Naive B cell (primary cell): Measurements from ENCODE around the gene TECPR1. TPM values are rescaled to one million over a fixed set of nuclear protein-coding genes. Genes with fewer than 3 reads are reported as not detected.

ENCODE experiments used
- ATAC-seq, 2 donors: fragments of 150-1000 bp; cut with Tn5 transposase; 2 replicates each; pipeline ENCODE4 v1.10.0; 2021; ENCODE audit warnings: low read depth in 2 of 2, mild to moderate bottlenecking in 2 of 2, moderate library complexity in 2 of 2
- DNase-seq: peaks from one replicate; pipeline ENCODE4 v3.0.0; 2022
- H3K27ac Mint-ChIP-seq, 6 donors: one replicate each; pipeline ENCODE4 v1.8.0; 2020 to 2022; ENCODE audit warnings: mild to moderate bottlenecking in 6 of 6, mixed read lengths in 6 of 6, moderate library complexity in 5 of 6, inconsistent platforms in 2 of 6
- H3K27me3 Mint-ChIP-seq, 3 donors: one replicate each; pipeline ENCODE4 v1.8.0; 2021 to 2022; ENCODE audit warnings: mixed read lengths in 3 of 3, mild to moderate bottlenecking in 1 of 3
- H3K36me3 Mint-ChIP-seq, 2 donors: one replicate each; pipeline ENCODE4 v1.8.0; 2020 to 2022; ENCODE audit warnings: mixed read lengths in 2 of 2, inconsistent platforms in 1 of 2, mild to moderate bottlenecking in 1 of 2
- H3K4me1 Mint-ChIP-seq, 3 donors: one replicate each; pipeline ENCODE4 v1.8.0; 2020 to 2022; ENCODE audit warnings: mixed read lengths in 3 of 3, inconsistent platforms in 1 of 3, mild to moderate bottlenecking in 1 of 3, moderate library complexity in 1 of 3
- H3K4me3 Mint-ChIP-seq, 8 donors: one replicate each; pipeline ENCODE4 v1.8.0; 2020 to 2022; ENCODE audit warnings: mild to moderate bottlenecking in 8 of 8, mixed read lengths in 8 of 8, moderate library complexity in 8 of 8, inconsistent platforms in 2 of 8
- H3K9me3 Mint-ChIP-seq, 7 donors: one replicate each; pipeline ENCODE4 v1.8.0; 2020 to 2022; ENCODE audit warnings: mixed read lengths in 7 of 7, mild to moderate bottlenecking in 5 of 7, inconsistent platforms in 2 of 7, moderate library complexity in 1 of 7
- polyA plus RNA-seq, 6 donors: library from polyadenylated mRNA; unstranded; fragments of 300-500 nt; fragmentation: Illumina TruSeq; gene quantifications; one replicate each; pipeline ENCODE4 v1.2.3, GENCODE V29; 2021; ENCODE audit warnings: low read depth in 6 of 6

The TECPR1 gene
- polyA plus RNA-seq, 6 donors from 2014 or later: 6.5 to 23.8 (median 12.4) TPM

- Mint-ChIP-seq H3K27ac (peak overlapping the region; percentile 76 to 96 (median 92)), H3K9me3 (peaks cover 0 to 3% (median 0%) of the 10 kb centered on the region in 7 donors), H3K27me3 (peaks cover 0 to 15% (median 14%) of the 10 kb centered on the region in 3 donors), H3K4me1 (peaks cover 45 to 66% (median 55%) of the 10 kb centered on the region in 3 donors), H3K36me3 (peaks cover 6 to 17% of the 10 kb centered on the region in 2 donors), H3K4me3 (peak overlapping the region; percentile 56 to 92 (median 80))
- ATAC-seq: peak; percentile 11 to 34
- peak; percentile 50 for DNase-seq
These were observed 48.6 kb downstream of the TECPR1 start for GRCh38 chr7:98203261-98203963.

GRCh38 chr7:98202367-98203195 lies 49.5 kb downstream of the TECPR1 start:
- ATAC-seq (peak; percentile 93), DNase-seq (peak; percentile 94)
- peaks cover 6 to 17% of the 10 kb centered on the region in 2 donors for H3K36me3 Mint-ChIP-seq
- H3K27me3 Mint-ChIP-seq: peaks cover 0 to 15% (median 14%) of the 10 kb centered on the region in 3 donors
- H3K9me3 Mint-ChIP-seq: peaks cover 0 to 6% (median 0%) of the 10 kb centered on the region in 7 donors
- peak overlapping the region; percentile 76 to 96 (median 92) for H3K27ac Mint-ChIP-seq
- peaks cover 45 to 66% (median 55%) of the 10 kb centered on the region in 3 donors for H3K4me1 Mint-ChIP-seq
- H3K4me3 Mint-ChIP-seq: peak overlapping the region; percentile 56 to 92 (median 82)

- DNase-seq (peak; percentile 38), ATAC-seq (peak; percentile 14 to 28)
- Mint-ChIP-seq H3K4me3 (peak overlapping the region; percentile 6 to 84 (median 64)), H3K36me3 (peaks cover 6 to 24% of the 10 kb centered on the region in 2 donors), H3K27ac (peak overlapping the region in 3 of 6 donors; percentile 1 to 57 (median 51)), H3K9me3 (peaks cover 0 to 6% (median 0%) of the 10 kb centered on the region in 7 donors), H3K27me3 (peaks cover 0 to 16% (median 14%) of the 10 kb centered on the region in 3 donors), H3K4me1 (peaks cover 51 to 60% (median 60%) of the 10 kb centered on the region in 3 donors)
These were observed 51.7 kb downstream of the TECPR1 start for GRCh38 chr7:98200364-98200763.

- Mint-ChIP-seq H3K9me3 (peaks cover 0 to 6% (median 0%) of the 10 kb centered on the region in 7 donors), H3K4me1 (peaks cover 46 to 57% (median 52%) of the 10 kb centered on the region in 3 donors), H3K27ac (peak overlapping the region in 1 of 6 donors; percentile 90), H3K27me3 (peaks cover 0 to 16% (median 6%) of the 10 kb centered on the region in 3 donors), H3K36me3 (peaks cover 6 to 17% of the 10 kb centered on the region in 2 donors), H3K4me3 (peak overlapping the region; percentile 1 to 78 (median 44))
- ATAC-seq (no peak), DNase-seq (no peak)
These were observed 52.9 kb downstream of the TECPR1 start for GRCh38 chr7:98199131-98199530.

GRCh38 chr7:98196706-98197605 lies 55.1 kb downstream of the TECPR1 start:
- peaks cover 10 to 22% of the 10 kb centered on the region in 2 donors for H3K36me3 Mint-ChIP-seq
- H3K4me1 Mint-ChIP-seq: peaks cover 31 to 35% (median 35%) of the 10 kb centered on the region in 3 donors
- H3K4me3 Mint-ChIP-seq: peak overlapping the region in 1 of 8 donors; percentile 18
- H3K27ac Mint-ChIP-seq: peak overlapping the region in 1 of 6 donors; percentile 40
- peaks cover 0 to 6% (median 0%) of the 10 kb centered on the region in 7 donors for H3K9me3 Mint-ChIP-seq
- H3K27me3 Mint-ChIP-seq: peaks cover 0 to 16% (median 6%) of the 10 kb centered on the region in 3 donors
- ATAC-seq (no peak), DNase-seq (no peak)

GRCh38 chr7:98194672-98195457 lies 57.2 kb downstream of the TECPR1 start:
- H3K4me1 Mint-ChIP-seq: peaks cover 14 to 16% (median 15%) of the 10 kb centered on the region in 3 donors

GRCh38 chr7:98194186-98194585 lies 57.8 kb downstream of the TECPR1 start:
- no peak overlapping the region for H3K27ac Mint-ChIP-seq
- peaks cover 23 to 31% of the 10 kb centered on the region in 2 donors for H3K36me3 Mint-ChIP-seq
- no peak for DNase-seq
- peaks cover 0 to 7% (median 2%) of the 10 kb centered on the region in 7 donors for H3K9me3 Mint-ChIP-seq
- no peak overlapping the region for H3K4me3 Mint-ChIP-seq
- peaks cover 0 to 16% (median 6%) of the 10 kb centered on the region in 3 donors for H3K27me3 Mint-ChIP-seq
- ATAC-seq: no peak
- H3K4me1 Mint-ChIP-seq: peaks cover 8 to 14% (median 10%) of the 10 kb centered on the region in 3 donors

More at GRCh38 chr7:98194672-98195457, 57.2 kb downstream of the TECPR1 start:
- Mint-ChIP-seq H3K36me3 (peaks cover 20 to 24% of the 10 kb centered on the region in 2 donors), H3K4me3 (no peak overlapping the region), H3K27me3 (peaks cover 0 to 18% (median 6%) of the 10 kb centered on the region in 3 donors), H3K9me3 (peaks cover 0 to 6% (median 0%) of the 10 kb centered on the region in 7 donors), H3K27ac (no peak overlapping the region)
- no peak for DNase-seq
- ATAC-seq: no peak

GRCh38 chr7:98193474-98194180 lies 58.4 kb downstream of the TECPR1 start:
- H3K4me3 Mint-ChIP-seq: no peak overlapping the region
- peaks cover 0 to 5% (median 0%) of the 10 kb centered on the region in 7 donors for H3K9me3 Mint-ChIP-seq
- DNase-seq (no peak), ATAC-seq (no peak)
- peaks cover 0 to 13% (median 10%) of the 10 kb centered on the region in 3 donors for H3K27me3 Mint-ChIP-seq
- H3K4me1 Mint-ChIP-seq: peaks cover 5 to 12% (median 5%) of the 10 kb centered on the region in 3 donors
- no peak overlapping the region for H3K27ac Mint-ChIP-seq
- peaks cover 28 to 37% of the 10 kb centered on the region in 2 donors for H3K36me3 Mint-ChIP-seq

GRCh38 chr7:98192781-98193457 lies 59.1 kb downstream of the TECPR1 start:
- no peak for ATAC-seq
- peaks cover 32 to 44% of the 10 kb centered on the region in 2 donors for H3K36me3 Mint-ChIP-seq
- H3K27me3 Mint-ChIP-seq: peaks cover 0 to 13% (median 10%) of the 10 kb centered on the region in 3 donors

GRCh38 chr7:98191668-98192431 lies 60.2 kb downstream of the TECPR1 start:
- H3K36me3 Mint-ChIP-seq: peaks cover 34 to 47% of the 10 kb centered on the region in 2 donors
- H3K9me3 Mint-ChIP-seq: peaks cover 0 to 4% (median 0%) of the 10 kb centered on the region in 7 donors
- H3K27ac Mint-ChIP-seq: no peak overlapping the region
- ATAC-seq (no peak), DNase-seq (no peak)
- peaks cover 0 to 12% (median 10%) of the 10 kb centered on the region in 3 donors for H3K27me3 Mint-ChIP-seq
- H3K4me1 Mint-ChIP-seq: peaks cover 11 to 14% (median 14%) of the 10 kb centered on the region in 3 donors
- H3K4me3 Mint-ChIP-seq: no peak overlapping the region

More at GRCh38 chr7:98192781-98193457, 59.1 kb downstream of the TECPR1 start:
- Mint-ChIP-seq H3K4me1 (peaks cover 5 to 12% (median 9%) of the 10 kb centered on the region in 3 donors), H3K4me3 (no peak overlapping the region), H3K9me3 (peaks cover 0 to 5% (median 0%) of the 10 kb centered on the region in 7 donors), H3K27ac (no peak overlapping the region)
- no peak for DNase-seq
